ENCODE data around the gene PLEKHA1.
A peak's percentile ranks its signal among the peaks of the same experiment; 100 is the strongest.

Gene PLEKHA1

DNA sequence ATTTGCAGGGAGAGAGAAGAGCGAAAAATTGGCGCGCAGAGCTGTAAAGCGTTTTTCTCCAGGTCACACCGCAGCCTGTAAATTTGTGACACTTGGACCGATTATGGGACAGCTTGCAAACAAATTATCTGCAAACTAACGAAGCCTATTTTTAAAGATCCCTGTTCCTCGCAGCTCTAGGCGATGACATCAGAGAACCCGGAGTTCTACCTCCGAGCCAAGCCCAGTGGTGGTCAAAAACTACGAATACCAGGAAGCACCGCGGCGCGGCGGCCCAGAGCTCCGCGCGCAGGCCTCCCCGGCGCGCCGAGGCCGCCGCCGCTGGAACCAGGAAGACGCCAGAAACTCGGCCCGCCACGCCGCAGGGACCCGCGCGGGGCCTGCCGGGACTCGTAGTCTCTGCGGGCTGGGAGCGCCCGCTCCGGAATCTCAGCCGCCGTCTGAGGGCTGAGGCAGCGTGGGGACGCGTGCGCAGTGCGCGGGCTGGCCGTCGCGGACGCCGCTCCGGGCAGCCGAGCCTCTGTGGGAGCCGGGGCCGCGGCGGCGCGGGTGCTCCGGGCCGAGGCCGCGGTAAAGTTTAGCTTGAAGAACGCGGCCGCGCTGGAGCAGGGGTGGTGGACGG lies at the start of gene PLEKHA1:
PLEKHA1 (plus strand) TSS at position 472 of the 622 bp plus-strand sequence. CDS start 18,493 bp downstream, outside the sequence.
- DNase-seq: peak; percentile 87

DNA sequence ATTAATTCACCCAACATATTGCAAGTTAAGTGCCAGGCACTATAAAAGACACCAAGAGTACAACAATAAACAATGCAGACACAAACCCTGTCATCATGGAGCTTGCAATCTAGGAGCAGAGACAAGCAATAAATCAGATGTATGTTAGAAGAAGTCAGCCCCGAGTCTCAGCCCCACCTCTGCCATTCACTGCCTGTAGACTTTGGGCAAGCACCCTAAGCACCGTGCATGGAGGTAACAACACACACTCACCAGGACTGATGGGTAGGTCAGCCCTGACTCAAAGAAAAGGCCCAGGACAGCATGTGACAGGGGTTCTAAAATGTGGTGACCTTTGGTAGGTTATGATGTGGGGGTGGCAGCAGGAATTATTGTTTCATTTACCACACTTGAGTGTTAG lies 49.3 kb upstream of the PLEKHA1 start:
- DNase-seq: no peak

DNA sequence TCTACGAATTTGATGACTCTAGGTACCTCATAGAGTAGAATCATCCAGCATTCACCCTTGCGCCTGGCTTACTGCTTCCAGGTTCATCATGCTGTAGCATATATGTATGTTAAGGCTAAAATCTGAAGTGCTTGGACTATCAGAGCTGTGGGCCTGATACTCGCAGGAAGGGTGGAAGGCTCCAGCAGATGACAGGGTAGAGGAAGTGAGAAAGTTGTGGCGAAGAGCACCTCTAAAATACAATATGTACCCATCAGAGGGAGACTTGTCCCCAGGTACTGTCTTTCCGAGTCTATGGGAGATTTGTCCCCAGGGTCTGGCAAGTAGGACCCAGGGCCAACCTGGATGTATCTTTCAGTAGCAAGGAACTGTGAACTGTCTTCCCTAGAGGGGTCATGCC lies 48.1 kb upstream of the PLEKHA1 start:
- DNase-seq: no peak

DNA sequence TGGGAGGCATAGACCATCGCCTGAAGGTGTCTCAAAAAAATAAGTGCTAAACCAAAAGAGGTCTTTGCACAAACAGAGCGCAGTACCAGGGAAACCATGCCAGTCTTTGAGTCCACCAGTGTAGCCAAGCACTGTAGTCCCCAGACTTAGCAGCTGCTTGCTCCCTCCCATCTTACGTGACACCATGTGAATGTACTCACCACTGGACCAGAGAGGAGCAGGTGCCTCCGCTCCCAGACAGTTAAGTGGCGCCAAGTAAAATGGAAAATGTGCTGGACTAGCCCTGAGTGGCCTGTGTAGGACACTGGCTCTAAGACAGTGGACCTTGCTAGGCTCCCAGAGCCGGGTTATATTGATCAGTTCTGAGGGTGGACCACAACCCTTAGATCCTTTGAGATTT lies 47.7 kb upstream of the PLEKHA1 start:
- DNase-seq: no peak

GRCh38 chr10:122327237-122328206 lies 47.0 kb upstream of the PLEKHA1 start:
- DNase-seq: no peak

- DNase-seq: no peak
These were observed 45.8 kb upstream of the PLEKHA1 start for GRCh38 chr10:122328676-122329075.

GRCh38 chr10:122329416-122329815 lies 45.1 kb upstream of the PLEKHA1 start:
- DNase-seq: no peak

GRCh38 chr10:122331100-122331499 lies 43.4 kb upstream of the PLEKHA1 start:
- no peak for DNase-seq

- no peak for DNase-seq
These were observed 42.7 kb upstream of the PLEKHA1 start for GRCh38 chr10:122331615-122332446.

- no peak for DNase-seq
These were observed 41.5 kb upstream of the PLEKHA1 start for GRCh38 chr10:122333037-122333436.

DNA sequence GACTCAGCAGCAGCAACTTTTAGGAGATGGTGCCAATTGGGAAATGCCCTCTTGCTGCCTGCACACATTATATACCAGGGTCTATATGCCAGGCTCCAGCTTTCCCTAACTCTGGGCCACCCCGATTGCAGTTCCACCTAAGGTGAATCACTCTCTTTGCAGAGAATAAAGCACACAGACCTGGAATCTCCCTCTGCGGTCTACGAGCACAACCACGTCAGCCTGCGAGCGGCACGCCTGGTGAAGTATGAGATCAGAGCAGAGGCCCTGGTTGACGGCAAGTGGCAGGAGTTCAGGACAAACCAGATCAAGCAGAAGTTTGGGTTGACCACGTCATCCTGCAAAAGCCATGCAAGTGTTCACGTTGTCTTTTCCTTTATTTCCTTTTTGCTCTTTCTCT lies 38.2 kb upstream of the PLEKHA1 start:
- DNase-seq: no peak

GRCh38 chr10:122336961-122337360 lies 37.5 kb upstream of the PLEKHA1 start:
- DNase-seq: no peak

DNA sequence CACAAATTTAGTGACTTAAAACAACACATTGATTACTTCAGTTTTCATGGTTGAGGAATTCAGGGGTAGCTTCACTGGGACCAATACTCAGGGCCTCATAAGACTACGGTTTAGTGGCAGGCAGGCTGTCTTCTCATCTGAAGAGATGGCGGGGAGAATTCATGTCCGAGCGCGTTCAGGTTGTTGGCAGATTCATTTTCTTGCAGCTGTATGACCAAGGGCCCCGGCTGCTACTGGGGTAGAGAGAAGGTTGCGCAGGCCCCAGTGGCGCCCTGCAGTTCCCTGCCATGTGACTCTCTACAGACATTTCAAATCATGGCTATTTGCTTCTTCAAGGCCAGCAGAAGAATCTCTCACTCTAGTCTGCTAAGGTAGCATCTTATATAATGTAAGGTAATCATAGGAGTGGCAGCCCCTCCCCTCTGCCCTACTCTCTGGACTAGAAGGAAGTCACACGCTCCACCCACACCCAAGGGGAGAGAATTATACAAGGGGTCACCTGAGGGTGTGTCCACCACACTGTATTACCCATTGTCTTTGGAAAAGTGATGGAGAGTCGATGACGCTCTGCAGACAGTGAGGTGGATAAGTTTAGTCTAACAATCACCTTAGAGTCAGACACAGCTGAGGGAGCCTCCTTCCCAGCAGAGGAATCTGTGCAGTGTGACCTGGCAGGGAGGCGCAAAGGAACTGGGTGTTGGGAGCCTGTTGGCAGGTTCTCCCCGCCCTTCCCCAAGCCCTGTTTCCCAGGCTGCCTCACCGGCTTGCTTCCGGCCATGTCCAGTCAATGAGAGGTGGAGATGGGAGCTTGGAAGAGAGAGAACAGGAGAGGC lies 35.7 kb upstream of the PLEKHA1 start:
- no peak for DNase-seq

DNA sequence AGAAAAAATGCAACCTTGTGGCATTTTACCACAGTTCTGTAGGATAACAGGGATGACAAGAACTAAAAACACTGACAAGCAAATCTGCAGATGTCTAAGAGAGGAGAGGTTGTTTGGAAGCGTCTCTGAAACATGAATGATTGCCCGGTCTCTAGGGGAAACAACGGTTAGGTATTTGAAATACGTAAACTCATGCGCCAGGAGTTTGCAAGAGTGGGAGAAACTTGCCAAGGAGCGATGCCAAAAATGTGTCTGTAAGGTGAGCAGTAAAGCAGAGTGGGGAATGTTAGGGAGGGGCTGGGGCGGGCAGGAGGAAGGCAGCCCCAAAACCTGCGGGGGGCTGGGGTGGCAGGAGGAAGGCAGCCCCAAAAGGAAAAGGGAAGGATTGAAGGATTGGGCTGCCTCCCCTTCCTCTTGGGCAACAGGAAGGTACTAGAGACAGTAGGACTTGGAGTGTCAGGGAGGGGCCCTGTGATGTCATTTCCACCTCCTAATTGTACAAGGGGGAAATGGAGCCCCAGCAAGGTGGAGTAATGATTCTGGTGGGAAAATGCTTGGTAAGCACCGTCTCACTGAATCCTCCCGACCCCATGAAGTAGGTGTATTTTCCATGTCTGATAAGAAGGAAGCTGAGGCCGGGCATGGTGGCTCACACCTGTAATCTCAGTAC lies 33.2 kb upstream of the PLEKHA1 start:
- DNase-seq: no peak

DNA sequence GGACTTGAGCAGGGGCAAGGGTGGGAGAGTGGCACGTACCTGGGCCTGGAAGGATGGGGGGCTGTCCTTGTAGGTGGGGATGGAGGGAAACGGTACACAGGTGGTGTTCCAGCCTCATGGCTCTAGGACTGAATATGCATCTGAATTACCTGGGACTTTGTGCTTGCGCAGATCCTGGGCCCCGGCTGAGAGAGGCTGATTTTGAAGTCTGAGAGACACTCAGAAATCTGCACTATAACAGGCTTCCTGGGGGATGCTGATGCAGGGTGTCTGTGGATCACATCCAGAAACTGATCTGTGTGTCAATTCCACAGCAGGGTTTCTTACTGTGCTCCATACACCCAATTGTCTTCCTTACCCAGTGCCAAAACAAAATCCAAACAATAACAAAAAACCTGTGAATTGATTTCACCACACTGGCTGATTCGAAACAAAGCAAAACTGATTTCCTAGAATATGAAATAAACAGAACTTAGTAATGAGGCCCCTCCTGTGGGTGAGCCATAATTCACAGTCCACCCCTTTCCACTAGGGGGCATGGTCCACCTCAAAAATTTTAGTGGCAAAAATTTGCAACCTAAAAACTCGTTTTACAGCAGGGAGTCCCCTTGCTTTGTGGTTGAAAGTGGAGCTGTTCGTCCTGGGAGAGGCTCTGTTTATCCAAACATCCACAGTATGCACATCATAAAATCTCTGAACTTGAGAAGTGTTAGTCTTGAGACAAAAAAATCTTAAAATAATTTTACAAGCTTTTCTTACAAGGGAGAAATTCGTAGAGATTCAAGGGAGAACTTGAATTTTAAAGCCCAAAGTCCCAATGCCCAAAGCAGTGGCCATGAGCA lies 32.0 kb upstream of the PLEKHA1 start:
- no peak for DNase-seq

DNA sequence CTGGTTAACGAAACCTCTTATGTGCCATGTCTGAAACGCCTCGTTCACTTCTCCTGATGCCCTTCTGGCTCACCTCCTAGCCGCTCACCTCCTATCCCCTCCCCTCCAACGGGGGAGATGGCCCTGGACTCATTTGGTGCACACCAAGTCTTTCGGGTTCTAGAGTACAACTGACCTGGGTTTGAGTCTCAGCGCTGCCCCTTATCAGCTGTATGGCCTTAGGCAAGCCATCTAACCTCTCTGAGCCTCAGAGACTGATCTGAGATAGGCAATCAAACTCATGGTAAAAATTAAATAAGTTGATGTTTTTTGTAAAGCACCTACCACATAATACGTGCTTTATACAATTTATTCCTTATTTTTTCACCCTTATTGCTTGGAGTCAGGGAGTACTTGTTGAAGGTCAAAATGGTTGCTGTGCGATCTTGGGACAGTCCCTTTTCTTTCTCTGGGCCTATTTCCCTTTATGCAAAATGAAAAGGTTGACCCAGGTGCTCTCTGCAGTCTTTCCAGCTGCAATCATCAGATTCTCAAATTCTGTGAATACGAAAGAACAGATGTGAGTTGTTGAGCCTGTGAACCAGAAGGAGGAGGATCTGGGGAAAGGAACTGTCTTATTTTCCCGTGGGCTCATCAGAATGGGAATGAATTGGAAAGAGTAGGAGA lies 31.2 kb upstream of the PLEKHA1 start:
- no peak for DNase-seq

- no peak for DNase-seq
These were observed 30.6 kb upstream of the PLEKHA1 start for GRCh38 chr10:122343936-122344335.

DNA sequence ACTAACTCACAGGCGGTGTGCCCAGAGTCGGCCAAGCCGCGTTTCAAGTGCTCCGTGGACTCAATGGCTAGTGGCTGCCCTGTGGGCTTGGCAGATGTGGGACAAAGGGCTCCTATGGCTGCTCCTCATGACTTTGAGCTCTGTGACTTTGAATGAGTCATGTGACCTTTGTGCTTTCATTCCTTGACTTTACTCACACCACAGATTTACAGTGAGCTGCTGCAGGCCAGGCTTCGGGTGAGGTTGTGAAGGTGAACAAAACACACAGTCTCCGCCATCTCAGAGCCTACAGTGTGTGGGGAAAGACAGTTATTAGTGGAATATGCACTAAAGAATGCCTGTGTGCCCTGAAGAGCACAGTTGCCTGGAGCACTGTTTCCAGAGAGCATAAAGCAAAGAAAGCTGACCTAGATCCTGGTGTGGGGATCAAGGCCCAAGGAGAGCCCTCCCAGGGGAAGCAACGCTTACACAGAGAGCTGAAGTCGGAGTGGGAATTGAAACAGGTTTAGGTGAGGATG lies 29.7 kb upstream of the PLEKHA1 start:
- DNase-seq: no peak

GRCh38 chr10:122346326-122346950 lies 28.1 kb upstream of the PLEKHA1 start:
- no peak for DNase-seq
